Neural cell (in vitro differentiated cells): ENCODE data around the gene TUBGCP2. TPM values are rescaled to one million over a fixed set of nuclear protein-coding genes. Genes with fewer than 3 reads are reported as not detected.

Experiments used
- H2AFZ ChIP-seq: fragments of 200-600, 300-800 bp; sonication (generic), shearing (Covaris generic); 2 replicates; pipeline ENCODE4 v1.6.0; 2014; ENCODE audit warnings: low read depth, mild to moderate bottlenecking, antibody characterized with exemption, low read length, moderate library complexity
- H3F3A ChIP-seq: fragments of 200-600 bp; shearing (Covaris generic); 2 replicates; pipeline ENCODE4 v1.6.1; 2016; ENCODE audit warnings: mild to moderate bottlenecking, moderate library complexity, mixed read lengths, antibody characterized with exemption, low read length; ENCODE audit not compliant: insufficient read depth, poor library complexity, severe bottlenecking
- H3K27ac ChIP-seq: fragments of 200-600, 300-800 bp; sonication (generic), shearing (Covaris generic); 2 replicates; pipeline ENCODE4 v1.5.1; 2014; ENCODE audit warnings: mild to moderate bottlenecking, low read length, moderate library complexity
- H3K27me3 ChIP-seq: fragments of 300-800, 200-600 bp; sonication (generic), shearing (Covaris generic); 2 replicates; pipeline ENCODE4 v1.6.0; 2014; ENCODE audit warnings: mild to moderate bottlenecking, low read depth, low read length, moderate library complexity; ENCODE audit not compliant: insufficient read depth
- H3K36me3 ChIP-seq: fragments of 300-800, 200-600 bp; sonication (generic), shearing (Covaris generic); 2 replicates; pipeline ENCODE4 v1.5.1; 2014; ENCODE audit warnings: mild to moderate bottlenecking, antibody characterized with exemption, low read length, moderate library complexity; ENCODE audit not compliant: insufficient read depth
- H3K4me2 ChIP-seq: fragments of 300-800, 200-600 bp; sonication (generic), shearing (Covaris generic); 2 replicates; pipeline ENCODE4 v1.6.0; 2014; ENCODE audit warnings: mild to moderate bottlenecking, low read length
- H3K4me3 ChIP-seq: fragments of 300-800, 200-600 bp; sonication (generic), shearing (Covaris generic); 2 replicates; pipeline ENCODE4 v1.5.1; 2014; ENCODE audit warnings: mild to moderate bottlenecking, low read length, moderate library complexity
- H3K79me2 ChIP-seq: fragments of 200-600 bp; shearing (Covaris generic); replicated peaks from 2 replicates; pipeline ENCODE4 v1.6.0; 2014; ENCODE audit warnings: mild to moderate bottlenecking, low read length, moderate library complexity; ENCODE audit not compliant: insufficient read depth
- H3K9ac ChIP-seq: fragments of 300-800, 200-600 bp; sonication (generic), shearing (Covaris generic); 2 replicates; pipeline ENCODE4 v1.6.1; 2016; ENCODE audit warnings: mild to moderate bottlenecking, low read length, mixed read lengths
- H3K9me2 ChIP-seq: fragments of 200-600 bp; shearing (Covaris generic); 2 replicates; pipeline ENCODE4 v1.6.1; 2016; ENCODE audit warnings: mild to moderate bottlenecking, low read length, mixed read lengths; ENCODE audit not compliant: insufficient read depth
- H3K9me3 ChIP-seq: fragments of 200-600, 300-800 bp; sonication (generic), shearing (Covaris generic); 2 replicates; pipeline ENCODE4 v1.6.1; 2016; ENCODE audit warnings: mild to moderate bottlenecking, mixed run types, low read length, moderate library complexity, mixed read lengths
- H4K20me1 ChIP-seq: fragments of 200-600 bp; shearing (Covaris generic); 2 replicates; pipeline ENCODE4 v1.6.1; 2016; ENCODE audit warnings: mild to moderate bottlenecking, mixed run types; ENCODE audit not compliant: insufficient read depth
- CTCF ChIP-seq: fragments of 450-650 bp; IDR thresholded peaks from 2 replicates; pipeline ENCODE4 v1.5.1; 2014; ENCODE audit warnings: antibody characterized with exemption, mild to moderate bottlenecking, moderate library complexity; ENCODE audit not compliant: poor library complexity, severe bottlenecking
- EP300 ChIP-seq: fragments of 450-650 bp; conservative IDR thresholded peaks from 2 replicates; pipeline ENCODE4 v1.6.1; 2014; ENCODE audit warnings: antibody characterized with exemption, mild to moderate bottlenecking, moderate library complexity; ENCODE audit not compliant: poor library complexity, severe bottlenecking
- EZH2 ChIP-seq: fragments of 200-600, 300-800 bp; shearing (Covaris generic), sonication (generic); IDR thresholded peaks from 2 replicates; pipeline ENCODE4 v1.6.1; 2014; ENCODE audit warnings: antibody characterized with exemption, low read length, borderline replicate concordance, mild to moderate bottlenecking; ENCODE audit not compliant: insufficient read depth, poor library complexity, severe bottlenecking
- MXI1 ChIP-seq: fragments of 450-650 bp; conservative IDR thresholded peaks from 2 replicates; pipeline ENCODE4 v1.6.1; 2014; ENCODE audit warnings: antibody characterized with exemption, mild to moderate bottlenecking; ENCODE audit not compliant: poor library complexity, severe bottlenecking
- POLR2AphosphoS5 ChIP-seq: IDR thresholded peaks from 2 replicates; pipeline ENCODE4 v1.6.1; 2012
- RAD21 ChIP-seq: fragments of 450-650 bp; conservative IDR thresholded peaks from 2 replicates; pipeline ENCODE4 v1.6.1; 2014; ENCODE audit warnings: antibody characterized with exemption, mild to moderate bottlenecking, moderate library complexity
- REST ChIP-seq: IDR thresholded peaks from 2 replicates; pipeline ENCODE4 v1.6.1; 2012; ENCODE audit warnings: borderline replicate concordance
- SMC3 ChIP-seq: fragments of 450-650 bp; conservative IDR thresholded peaks from 2 replicates; pipeline ENCODE4 v1.6.1; 2014; ENCODE audit warnings: antibody characterized with exemption, mild to moderate bottlenecking, moderate library complexity; ENCODE audit not compliant: poor library complexity
- TAF1 ChIP-seq: IDR thresholded peaks from 2 replicates; pipeline ENCODE4 v1.6.1; 2012; ENCODE audit warnings: low read depth
- polyA plus RNA-seq: library from polyadenylated mRNA; depleted of rRNA; stranded (reverse); fragments of >200 nt; gene quantifications from 2 replicates; pipeline ENCODE4 v1.2.3, GENCODE V29; 2014

Gene TUBGCP2
- polyA plus RNA-seq, 1 donor from 2014 or later, result 34.5 TPM

- H3K4me2 ChIP-seq, result no peak overlapping the region
- H3K36me3 ChIP-seq, result no peaks in the 10 kb centered on the region
- TF ChIP-seq TAF1, result no peak
- TF ChIP-seq EP300, result no peak
- no peak for TF ChIP-seq SMC3
- no peak for TF ChIP-seq POLR2AphosphoS5
- TF ChIP-seq MXI1, result no peak
- TF ChIP-seq CTCF, result no peak
- TF ChIP-seq RAD21, result no peak
- no peak for TF ChIP-seq REST
- no peak for TF ChIP-seq EZH2
- no peak overlapping the region for H3K9ac ChIP-seq
- peaks cover 21% of the 10 kb centered on the region for H3K79me2 ChIP-seq
- no peak overlapping the region for H3K4me3 ChIP-seq
- H3K27ac ChIP-seq, result no peak overlapping the region
- H2AFZ ChIP-seq, result no peak overlapping the region
- no peaks in the 10 kb centered on the region for H3F3A ChIP-seq
- no peaks in the 10 kb centered on the region for H3K27me3 ChIP-seq
- H4K20me1 ChIP-seq, result no peaks in the 10 kb centered on the region
- H3K9me3 ChIP-seq, result no peaks in the 10 kb centered on the region
- no peaks in the 10 kb centered on the region for H3K9me2 ChIP-seq
Observed at GRCh38 chr10:133310789-133311188, 2.1 kb upstream of the TUBGCP2 start.

- H3K79me2 ChIP-seq, result peaks cover 25% of the 10 kb centered on the region
- no peak overlapping the region for H3K27ac ChIP-seq
Observed at GRCh38 chr10:133310399-133310755, 1.7 kb upstream of the TUBGCP2 start.

More at GRCh38 chr10:133310399-133310755, 1.7 kb upstream of the TUBGCP2 start:
- TF ChIP-seq TAF1 (no peak), SMC3 (no peak), MXI1 (no peak), REST (no peak), CTCF (no peak), POLR2AphosphoS5 (no peak), EP300 (no peak), RAD21 (no peak)
- Histone ChIP-seq H3F3A (no peaks in the 10 kb centered on the region), H3K27me3 (no peaks in the 10 kb centered on the region), H2AFZ (no peak overlapping the region), H3K4me3 (no peak overlapping the region), H4K20me1 (no peaks in the 10 kb centered on the region), H3K9ac (no peak overlapping the region), H3K9me3 (no peaks in the 10 kb centered on the region), H3K4me2 (no peak overlapping the region), H3K9me2 (no peaks in the 10 kb centered on the region), H3K36me3 (no peaks in the 10 kb centered on the region)
